ENCODE results near the gene GPR180. TPM values are rescaled to one million over a fixed set of nuclear protein-coding genes. Genes with fewer than 3 reads are reported as not detected.
"Not testable (repeated sequence)": the region's sequence is repeated elsewhere in the genome, so short reads cannot be mapped to it uniquely, and the experiment has no call there.

Gene GPR180
- total RNA-seq, 1 donor from 2014 or later = 10.9 TPM

DNA sequence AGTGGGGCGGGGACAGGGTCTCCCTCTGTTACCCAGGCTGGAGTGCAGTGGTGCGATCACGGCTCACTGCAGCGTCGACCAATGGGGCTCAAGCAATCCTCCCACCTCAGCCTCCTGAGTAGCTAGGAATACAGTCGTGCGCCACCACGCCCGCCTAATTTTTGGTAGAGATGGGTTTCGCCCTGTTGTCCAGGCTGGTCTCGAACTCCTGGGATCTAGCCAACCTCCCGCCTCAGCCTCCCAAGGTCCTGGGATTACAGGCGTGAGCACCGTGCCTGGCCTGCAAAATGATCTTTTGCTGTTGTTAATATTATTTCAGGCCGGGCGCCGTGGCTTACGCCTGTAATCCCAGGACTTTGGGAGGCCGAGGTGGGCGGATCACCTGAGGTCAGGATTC is 5.1 kb upstream of the GPR180 start:
- no peak for DNase-seq

DNA sequence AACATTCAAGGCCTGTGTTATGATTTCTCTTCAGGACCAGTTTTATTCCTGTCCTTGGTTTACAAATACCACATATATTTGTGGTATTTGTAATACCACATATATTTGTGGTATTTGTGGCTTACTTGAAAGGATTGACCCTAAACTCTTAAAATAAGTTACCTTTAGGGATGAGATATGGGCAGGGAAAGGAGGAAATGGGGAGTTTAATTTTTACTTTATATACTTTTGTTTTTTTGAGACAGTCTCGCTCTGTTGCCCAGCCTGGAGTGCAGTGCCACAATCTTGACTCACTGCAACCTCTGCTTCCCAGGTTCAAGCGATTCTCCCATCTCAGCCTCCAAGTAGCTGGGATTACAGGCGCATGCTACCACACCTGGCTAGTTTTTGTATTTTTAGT is 3.4 kb upstream of the GPR180 start:
- DNase-seq = no peak

DNA sequence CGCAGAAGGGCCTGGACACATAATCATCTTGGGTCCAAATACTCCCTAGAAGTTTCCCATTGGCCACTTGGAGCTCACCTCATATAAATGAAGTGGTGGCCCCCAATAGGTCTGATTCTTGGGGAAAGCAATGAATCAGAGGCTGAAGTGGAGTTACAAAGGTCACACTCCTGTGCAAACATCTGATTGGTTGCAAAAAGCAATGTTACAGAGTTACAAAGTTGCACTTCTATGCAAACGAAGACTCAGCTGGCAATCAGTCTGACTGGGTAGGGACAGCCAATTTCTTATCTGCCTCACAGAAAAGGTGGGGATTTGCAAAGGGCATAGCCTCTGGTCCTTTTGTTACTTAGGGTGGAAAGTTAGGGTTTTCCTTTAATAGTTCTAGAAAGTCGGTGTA is 1.8 kb upstream of the GPR180 start:
- DNase-seq = no peak

DNA sequence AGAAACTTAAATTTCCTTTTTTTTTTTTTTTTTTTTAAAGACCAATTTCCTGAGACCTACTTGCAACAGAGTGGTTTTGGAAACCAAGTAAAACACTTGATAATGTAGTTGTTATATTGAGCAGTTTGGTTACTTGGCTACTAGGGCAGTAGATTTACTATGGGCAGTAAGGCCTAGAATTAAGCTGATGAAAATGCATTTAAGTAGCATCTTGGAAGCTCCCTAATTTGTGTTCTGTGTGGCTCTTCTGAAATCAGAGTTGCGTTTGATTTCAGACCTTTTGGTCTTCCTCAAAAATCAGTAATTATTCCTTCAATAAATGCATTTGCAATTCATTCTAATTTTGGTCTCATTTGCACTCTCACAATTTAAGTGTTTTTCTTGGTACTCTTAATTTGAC is 810 bp downstream of the GPR180 start:
- no peak for DNase-seq

DNA sequence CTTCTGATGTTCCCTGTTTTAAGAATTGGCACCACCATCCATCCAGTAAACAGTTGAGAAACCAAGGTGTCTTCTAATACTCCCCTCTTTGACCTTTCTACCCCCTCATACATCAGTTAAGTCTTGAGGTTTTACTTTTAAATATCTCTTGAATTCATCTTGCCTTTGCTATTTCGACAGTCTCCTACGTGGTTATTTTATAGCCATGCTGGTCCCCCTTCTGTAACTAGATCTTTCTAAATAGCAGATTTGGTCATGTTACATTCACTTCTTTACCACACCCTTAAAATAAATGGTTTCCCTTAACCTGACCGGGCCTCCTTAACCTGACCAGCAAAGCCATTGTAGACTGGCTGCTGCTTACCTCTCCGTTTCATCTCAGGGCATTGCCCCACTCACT is 5.4 kb downstream of the GPR180 start:
- DNase-seq = no peak

DNA sequence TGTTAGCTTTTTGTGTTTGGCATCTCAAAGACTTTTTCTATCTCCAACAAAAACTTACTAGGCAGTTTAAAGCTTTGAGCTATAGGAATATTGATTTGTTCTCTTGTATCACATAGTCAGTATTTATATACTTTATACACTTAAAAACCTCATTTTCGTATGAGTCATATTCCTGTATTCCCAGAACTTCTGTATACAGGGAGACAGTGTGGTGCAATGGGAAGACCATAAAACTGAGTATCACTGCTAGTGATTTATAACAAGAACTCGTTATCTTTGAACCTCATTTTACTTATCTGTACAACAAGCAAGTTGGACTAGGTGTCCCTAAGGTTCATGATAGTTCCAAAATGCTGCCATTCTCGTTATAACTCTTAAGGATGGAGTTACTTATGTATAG is 6.3 kb downstream of the GPR180 start:
- no peak for DNase-seq

DNA sequence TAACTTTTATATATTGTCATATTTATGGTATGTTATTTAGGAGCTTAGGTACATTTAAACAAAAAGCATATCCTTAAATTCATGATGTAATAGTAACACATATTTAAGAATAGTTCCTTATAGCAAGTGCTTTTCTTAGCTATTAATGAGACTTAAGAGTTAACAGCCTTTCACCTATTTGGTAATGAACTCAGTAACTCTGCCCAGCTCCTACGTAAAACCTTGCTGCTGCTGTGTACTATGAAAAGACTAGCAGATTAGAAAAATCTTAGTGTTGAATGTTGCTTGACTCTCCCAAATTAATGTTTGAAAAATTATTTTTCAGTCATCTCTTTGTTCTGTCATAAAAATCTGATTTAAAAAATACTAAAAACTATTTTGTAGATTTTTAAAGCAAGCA is 6.9 kb downstream of the GPR180 start:
- DNase-seq = no peak

DNA sequence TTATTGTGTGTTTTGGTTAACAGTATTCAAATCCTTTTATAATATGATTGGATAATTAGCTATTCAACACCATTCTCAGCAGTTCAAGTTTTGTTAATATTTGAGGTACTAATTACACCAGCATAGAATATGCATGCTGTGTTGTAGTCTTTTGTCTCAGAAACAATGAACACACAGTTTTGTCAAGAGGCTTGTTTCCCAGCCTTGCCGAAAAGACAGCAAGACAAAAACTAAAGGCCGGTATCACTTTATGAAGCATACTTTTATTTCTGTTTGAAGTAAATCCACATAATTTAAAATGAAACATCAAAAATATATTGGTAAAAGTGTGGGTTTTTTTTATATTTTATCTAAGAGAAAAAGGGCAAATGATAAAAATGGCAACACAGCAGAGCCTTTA is 7.5 kb downstream of the GPR180 start:
- DNase-seq = no peak

DNA sequence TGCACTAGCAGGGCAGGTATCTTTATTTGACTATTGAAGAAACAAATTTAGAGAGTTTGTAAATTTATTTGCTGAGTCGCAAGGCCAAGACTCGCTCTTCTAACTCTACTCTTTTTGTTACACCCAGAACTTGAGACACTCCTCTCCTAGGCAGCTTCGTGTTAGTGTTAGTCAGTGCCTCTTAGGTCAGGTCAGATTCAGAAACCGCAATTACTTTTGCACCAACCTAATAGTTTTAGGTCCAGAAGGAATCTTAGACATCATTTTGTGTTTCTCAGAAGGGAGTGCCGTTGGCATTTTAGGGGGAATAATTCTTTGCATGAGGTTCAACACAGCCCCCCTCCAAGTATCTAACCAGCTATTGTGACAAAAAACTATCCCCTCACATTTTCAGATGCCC is 8.8 kb downstream of the GPR180 start:
- no peak for DNase-seq

DNA sequence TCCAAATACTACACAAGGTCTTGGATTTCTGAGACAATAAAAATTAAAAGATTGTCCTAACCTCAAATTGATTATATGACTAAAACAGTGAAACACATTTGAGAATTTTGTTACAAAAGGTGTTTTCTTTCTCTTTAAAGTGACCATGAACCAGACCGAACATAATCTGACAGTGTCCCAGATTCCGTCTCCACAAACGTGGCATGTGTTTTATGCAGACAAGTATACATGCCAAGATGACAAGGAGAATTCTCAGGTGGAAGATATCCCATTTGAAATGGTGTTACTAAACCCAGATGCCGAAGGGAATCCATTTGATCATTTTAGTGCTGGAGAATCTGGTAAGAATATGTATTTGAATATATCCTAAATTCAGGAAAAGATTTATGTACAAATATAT is 10.4 kb downstream of the GPR180 start:
- DNase-seq = no peak

DNA sequence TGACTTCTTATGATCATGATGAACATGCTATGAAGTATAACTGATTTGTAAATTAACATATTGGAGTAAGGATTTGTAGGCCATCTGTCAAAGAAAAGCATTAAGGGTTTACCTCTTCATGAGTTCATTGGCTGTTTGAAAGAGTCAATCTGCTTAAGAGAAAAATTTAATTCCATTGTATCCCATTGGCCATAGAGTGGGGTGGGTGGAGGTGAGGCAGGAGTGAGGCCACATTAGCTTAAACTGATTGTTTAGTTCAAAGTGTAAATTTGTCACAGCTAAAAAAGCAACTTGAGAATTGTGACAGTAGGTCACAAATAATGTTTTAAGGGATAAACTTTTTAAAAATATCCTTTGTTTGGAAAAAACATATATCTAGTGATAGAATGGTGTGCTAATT is 11.4 kb downstream of the GPR180 start:
- DNase-seq = no peak

DNA sequence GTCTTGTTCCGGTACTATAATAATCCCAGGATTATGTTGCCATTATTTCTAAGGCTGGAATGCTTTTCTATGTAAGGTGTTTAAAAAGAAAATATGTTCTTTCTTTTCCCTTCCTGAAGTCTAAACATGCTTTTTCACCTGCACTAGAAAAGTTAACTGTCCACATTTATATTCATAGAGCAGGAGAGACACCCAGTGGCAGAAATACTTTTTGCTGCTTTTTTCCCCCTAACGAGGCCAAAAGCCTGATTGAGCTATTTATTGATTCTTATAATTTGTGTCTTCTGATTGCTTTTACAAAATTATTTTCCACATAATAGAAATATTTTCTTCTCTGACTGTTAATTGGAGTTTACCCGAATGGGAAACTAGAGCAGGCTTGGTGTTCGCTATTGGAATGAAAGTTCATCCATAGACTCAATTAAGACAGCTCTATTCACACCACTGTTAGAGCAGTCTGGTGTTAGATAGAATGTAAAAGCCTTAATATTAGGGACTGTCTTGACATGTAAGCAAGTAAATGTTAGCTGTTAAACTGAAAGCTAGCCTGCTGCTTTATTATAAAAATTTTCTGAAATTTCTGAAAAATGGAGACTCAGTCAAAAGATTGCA is 15.8 kb downstream of the GPR180 start:
- peak; percentile 53 for DNase-seq

DNA sequence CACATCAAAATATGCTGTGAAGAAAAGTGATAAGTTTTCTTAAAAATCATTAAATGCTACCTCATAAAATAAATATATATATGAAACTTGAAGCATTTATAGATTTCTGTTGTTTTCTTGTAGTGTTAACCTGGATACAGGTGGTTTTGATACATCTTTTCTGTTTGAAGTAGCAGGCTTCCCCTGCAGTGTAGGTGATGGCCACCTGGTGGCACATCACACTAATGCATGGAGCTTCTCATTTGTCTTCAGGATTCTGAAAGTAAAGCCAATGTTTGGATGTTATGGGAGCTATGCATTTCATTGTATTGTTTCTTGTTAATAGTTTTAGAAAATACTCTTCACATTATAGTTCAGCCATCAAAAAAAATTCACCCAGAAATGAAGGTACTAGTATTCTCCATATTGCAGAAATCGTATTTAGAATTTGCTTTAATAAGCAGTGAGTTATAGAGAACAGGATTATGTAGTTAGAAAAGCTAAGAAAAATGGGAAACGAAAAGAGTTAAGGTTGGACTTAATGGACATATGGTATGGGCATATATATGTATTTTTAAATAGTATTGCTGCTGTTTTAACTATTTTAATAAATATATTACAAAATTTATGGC is 18.7 kb downstream of the GPR180 start:
- DNase-seq = peak; percentile 67

DNA sequence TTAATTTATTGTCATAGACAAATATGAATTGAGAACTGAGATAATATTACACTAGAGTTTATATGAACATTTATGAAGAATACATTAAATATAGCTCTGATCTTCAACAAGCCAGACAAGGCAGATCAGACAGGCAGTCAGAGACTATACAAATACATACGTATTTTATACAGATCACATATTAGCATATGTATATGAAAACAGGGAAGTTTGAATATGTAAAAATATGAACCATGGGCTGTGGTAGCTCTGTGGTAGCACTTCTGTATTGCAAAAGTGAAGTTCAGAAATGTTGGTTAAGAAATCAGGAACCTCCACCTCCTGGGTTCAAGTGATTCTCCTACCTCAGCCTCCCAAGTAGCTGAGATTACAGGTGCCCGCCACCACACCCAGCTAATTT is 20.7 kb downstream of the GPR180 start:
- DNase-seq = no peak

DNA sequence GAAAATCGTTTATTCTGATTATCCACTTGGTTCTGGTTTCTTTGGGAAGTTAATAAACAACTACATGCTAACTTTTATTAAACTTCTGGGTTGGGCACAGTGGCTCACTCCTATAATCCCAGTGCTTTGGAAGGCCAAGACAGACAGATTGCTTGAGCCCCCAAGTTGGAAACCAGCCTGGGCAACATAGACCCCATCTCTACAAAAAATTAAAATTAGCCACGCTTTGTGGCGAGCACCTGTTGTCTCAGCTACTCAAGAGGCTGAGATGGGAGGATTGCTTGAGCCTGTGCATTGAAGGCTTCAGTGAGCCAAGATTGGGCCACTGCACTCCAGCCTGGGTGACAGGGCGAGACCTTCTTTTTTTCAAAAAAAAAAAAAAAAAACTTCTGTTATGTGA is 21.7 kb downstream of the GPR180 start:
- no peak for DNase-seq

DNA sequence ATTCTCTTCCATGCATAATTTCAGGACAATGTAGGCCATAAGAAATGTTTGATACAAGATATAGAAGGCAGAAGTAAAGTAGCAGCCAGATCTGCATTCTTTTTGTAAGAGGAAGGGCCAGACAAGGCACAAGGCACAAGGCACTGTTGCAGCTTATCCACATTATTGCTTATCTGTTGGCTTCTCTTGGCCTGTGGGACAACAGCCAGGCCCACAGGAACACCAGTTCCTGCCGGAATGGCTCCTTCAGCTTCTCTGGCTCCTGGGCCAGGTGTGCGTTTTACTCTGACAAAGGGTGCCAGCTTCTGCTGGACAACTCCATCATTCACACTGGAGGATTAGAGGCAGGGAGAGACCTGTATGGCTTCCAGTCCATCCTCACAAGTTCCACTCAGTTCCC is 29.2 kb downstream of the GPR180 start:
- DNase-seq = no peak

DNA sequence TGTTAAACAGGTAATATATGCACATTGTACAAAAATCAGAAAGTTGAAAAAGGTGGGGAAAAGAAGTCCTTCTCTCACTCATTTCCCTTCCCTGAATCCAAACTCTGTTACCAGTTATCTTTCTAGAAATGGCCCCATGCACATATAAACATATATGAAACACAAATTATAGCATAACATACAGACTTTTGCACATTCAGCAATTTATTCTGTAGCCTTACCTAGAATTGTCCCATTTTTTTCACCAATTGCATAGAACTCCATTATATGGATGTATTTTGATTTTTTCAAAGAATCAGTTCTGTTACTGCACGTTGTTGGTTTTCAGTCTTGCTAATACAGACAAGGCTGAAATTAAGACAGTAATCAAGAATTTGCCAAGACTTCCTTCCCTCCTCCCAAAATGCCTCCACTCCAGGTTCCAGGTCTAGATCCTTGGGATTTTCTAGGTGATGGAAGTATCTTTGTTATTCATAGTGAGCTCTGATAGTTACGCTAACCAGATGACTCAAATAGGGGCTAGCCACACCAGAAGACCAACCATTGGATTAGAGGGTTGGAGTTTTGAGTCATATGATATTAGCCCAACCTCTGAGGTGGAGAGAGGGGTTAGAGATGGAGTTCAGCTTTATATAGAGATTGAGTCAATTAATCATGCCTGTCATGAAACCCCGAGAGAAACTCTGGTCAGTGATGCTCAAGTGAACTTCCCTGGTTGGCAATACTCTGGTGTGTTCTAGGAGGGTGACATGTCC is 30.7 kb downstream of the GPR180 start:
- no peak for DNase-seq

DNA sequence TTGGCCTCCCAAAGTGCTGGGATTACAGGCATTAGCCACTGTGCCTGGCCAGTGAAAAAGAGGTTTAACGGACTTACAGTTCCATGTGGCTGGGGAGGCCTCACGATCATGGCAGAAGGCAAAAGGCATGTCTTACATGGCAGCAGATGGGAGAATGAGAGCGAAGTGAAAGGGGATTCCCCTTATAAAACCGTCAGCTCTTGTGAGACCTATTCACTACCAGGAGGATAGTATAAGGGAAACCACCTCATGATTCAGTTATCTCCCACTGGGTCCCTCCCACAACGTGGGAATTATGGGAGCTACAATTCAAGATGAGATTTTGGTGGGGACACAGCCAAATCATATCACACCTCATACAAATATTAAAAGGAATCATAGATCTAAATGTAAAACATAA is 34.4 kb downstream of the GPR180 start:
- DNase-seq = not testable (repeated sequence)

DNA sequence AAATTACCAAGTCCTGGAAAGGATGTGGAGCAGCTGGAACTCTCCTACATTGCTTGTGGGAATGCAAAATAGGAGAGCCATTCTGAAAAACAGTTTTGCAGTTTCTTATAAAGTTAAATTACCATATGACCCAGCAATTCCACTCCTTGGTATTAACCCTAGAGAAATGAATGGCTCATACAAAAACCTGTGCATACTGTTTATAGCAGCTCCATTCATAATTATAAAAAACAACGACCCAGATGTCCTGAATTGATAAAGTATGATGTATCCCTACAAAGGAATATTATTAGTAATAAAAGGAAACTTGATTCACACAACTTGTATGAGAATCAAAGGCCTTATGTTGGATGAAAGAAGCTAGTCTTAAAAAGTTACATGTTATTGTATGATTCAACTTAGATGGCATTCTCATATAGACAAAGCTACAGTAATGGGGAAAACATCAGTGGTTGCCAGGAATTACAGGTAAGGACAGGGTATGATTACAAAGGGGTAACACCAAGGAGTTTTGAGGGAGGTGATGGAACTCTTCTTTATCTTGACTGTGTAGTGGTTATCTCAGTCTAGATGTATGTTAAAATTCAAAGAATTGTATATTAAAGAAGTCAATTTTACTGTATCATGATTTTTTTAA is 35.4 kb downstream of the GPR180 start:
- no peak for DNase-seq

DNA sequence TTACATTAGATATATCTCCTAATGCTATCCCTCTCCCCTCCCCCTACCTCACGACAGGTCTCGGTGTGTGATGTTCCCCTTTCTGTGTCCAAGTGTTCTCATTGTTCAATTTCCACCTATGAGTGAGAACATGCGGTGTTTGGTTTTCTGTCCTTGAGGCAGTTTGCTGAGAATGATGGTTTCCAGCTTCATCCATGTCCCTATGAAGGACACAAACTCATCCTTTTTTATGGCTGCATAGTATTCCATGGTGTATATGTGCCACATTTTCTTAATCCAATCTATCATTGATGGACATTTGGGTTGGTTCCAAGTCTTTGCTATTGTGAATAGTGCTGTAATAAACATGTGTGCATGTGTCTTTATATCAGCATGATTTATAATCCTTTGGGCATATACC is 36.0 kb downstream of the GPR180 start:
- not testable (repeated sequence) for DNase-seq

DNA sequence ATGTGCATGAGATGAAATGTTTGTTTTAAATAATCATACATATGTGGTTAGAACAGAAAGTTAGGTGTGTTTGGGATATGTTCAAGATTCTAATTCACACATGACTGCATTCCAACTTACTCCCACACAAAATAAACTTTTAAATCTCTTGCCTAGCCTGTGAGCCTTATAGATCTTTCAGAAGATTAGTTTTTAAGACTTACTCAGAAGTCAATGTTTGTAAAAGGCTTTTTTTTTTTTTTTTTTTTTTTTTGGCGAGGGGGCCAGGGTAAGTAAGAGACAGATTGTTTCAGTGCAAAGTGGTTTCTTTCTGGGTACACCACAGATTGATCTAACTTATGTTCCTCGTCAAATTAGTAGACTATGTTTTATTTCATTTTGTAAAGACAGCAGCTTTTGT is 39.1 kb downstream of the GPR180 start:
- no peak for DNase-seq

DNA sequence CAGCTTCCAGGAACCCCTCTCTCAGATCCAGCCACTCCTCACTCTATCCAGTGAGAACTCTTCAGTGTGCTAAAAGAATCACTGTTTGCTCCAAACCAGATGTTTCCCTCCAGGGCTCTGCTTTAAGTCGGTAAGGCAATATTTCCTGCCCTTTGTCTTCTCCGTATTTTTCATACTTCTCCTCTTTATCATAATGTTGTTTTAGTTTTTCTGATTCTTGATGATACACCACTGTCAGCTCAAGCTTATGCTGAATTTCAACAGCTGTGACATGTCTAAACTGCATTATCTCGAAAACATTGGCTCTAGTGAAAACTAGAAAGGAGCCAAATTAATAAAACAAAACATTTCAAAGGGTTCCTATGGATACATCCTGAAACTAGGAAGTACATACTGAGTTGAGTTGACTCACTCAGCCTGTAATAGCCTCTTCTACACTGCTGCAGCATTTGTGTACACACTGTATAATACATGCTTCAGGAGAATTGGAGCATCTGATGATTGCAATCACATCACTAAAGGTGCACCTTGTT is 39.8 kb downstream of the GPR180 start:
- DNase-seq = peak; percentile 80

DNA sequence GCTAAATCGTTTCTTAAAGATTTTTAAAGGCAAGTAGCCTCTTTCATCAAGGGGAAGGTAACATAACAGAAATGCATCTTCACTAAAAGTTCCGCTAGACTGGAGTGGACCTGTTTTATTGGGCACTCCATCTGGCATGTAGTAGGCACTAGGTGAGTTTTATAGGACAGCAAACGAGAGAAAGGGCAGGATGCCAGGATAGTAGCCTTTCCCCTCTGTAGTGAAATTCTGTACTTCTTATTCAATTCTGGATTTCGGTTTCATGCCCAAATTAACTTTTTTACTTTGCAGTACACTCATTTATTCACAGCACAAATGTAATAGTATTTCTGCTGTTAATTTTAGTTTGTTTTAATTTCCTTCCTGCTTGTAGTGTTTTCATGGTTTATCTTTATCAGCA is 45.2 kb downstream of the GPR180 start:
- no peak for DNase-seq

DNA sequence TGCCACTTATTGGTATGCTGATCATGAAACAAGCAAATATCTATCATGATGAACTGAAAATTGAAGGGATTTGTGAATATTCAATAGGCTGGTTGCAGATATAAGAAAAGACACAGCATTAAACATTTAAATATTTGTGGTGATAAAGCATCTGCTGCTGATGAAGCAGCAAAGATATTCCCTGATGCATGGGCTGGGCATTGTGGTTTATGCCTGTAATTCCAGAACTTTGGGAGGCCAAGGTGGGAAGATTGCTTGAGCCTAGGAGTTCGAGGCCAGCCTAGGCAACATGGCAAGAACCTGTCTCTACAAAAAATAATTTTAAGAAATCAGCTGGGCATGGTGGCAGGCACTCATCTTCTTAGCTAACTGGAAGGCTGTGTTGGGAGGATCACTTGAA is 54.5 kb downstream of the GPR180 start:
- no peak for DNase-seq
